Putamen (tissue), 1 donor: ENCODE measurements around the gene SMIM41.
"Not testable (repeated sequence)": the region's sequence is repeated elsewhere in the genome, so short reads cannot be mapped to it uniquely, and the experiment has no call there.

ENCODE experiments used
- DNase-seq: peaks from one replicate; pipeline ENCODE4 v3.0.0-alpha.2; 2016; ENCODE audit warnings: low spot score

SMIM41 gene

GRCh38 chr12:52085682-52086180 lies 6.2 kb downstream of the SMIM41 start:
- DNase-seq = no peak

GRCh38 chr12:52086366-52086765 lies 6.9 kb downstream of the SMIM41 start:
- no peak for DNase-seq

- DNase-seq = no peak
Measured at GRCh38 chr12:52086944-52087835, 7.7 kb downstream of the SMIM41 start.

DNA sequence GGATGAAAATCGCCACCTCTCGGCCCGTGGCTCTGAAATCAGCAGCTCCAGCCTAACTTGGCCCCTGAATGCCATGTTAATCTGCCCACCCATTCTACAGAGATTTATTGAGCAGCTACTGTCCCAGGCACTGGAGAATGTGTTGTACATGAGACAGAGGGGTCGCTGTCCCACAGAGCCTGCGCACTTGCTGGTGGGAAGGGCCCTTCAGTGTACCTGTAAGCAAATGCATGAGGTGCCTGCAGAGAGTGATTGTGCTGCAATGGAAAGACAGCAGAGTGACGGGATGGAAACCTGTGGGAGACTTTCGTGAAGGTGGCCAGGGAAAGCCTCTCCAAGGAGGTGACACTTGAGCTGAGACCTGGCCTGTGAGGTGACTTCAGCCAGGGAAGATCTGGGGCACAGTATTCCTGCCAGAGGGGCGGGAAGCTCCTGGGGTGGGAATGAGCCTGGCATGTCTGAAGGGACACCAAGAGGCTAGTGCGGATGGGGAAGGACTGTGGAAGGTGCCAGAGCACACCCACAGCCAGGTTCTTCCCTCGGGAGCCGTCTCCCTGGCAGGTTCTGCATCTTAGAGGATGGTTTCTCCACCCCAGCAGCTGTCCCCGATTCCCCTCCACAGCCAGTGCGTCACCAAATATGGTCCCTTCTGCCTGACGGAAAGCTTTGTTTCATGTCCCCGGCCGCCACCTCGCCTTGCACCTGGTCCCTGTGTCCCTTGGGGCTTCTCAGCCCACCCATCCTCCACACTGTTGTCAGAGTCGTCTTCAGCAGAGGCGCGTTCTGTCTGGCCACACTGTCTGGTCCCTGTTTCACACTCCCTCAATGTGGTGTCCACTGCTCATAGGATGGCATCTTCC lies 8.7 kb downstream of the SMIM41 start:
- no peak for DNase-seq

- DNase-seq = no peak
Measured at GRCh38 chr12:52089491-52089890, 10.0 kb downstream of the SMIM41 start.

GRCh38 chr12:52090291-52090690 lies 10.8 kb downstream of the SMIM41 start:
- DNase-seq = no peak

DNA sequence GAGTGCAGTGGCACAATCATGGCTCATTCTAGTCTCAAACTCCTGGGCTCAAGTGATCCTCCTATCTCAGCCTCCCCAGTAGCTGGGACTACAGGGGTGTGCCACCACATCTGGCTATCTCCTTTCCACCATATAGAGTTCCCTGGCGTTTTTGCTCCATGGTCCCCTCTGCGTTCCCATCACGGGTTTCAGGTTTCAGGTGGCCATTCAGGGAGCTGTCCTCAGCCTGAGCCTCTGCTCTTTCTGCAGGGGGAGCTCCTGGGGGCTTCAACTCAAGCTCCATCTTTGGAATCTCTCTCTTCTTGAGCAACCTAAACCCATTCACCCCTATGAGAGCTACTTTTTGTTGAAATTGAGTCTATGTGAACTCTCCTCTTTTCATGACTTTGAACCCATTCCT lies 11.6 kb downstream of the SMIM41 start:
- DNase-seq = no peak

DNA sequence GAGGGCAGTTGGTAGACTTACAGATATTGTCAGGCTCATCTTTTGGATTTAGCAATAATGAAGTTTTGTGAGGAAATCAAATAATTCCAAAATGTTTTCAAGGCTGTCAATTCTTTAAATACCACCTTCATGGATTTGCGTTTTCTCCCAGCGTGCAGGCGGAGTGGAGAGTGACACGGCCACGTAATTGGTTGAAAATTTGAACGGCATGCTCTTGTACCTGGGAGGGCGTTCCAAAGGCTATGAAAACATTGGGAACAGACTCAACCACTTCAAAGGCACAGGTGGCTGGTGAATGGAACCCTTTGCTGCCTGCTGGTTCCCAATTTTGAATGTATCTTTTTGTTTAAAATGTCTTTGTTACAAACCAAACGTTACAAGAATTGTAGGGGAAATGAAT lies 12.4 kb downstream of the SMIM41 start:
- no peak for DNase-seq

DNA sequence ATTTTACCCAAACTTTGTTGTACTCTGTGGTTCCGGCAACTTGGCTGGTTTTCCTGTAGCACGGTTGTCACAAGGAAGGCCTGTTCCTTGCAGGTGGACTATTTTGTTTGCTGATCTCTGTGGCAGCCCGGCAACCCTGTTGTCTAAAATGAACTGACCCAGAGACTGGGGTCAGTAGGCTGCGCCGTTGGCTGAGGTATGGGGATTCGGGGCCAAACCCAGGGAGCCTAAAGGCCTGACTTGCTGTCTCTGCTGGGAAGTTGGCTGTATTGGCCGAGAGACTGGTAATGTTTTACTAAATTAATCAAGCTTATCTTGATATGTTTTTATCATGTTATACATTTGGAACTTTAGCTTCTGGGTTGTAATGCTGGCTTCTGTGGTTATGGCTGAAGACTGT lies 13.8 kb downstream of the SMIM41 start:
- no peak for DNase-seq

GRCh38 chr12:52096332-52097044 lies 17.0 kb downstream of the SMIM41 start:
- DNase-seq = no peak

GRCh38 chr12:52097045-52097666 lies 17.7 kb downstream of the SMIM41 start:
- DNase-seq = no peak

GRCh38 chr12:52104431-52105089 lies 25.1 kb downstream of the SMIM41 start:
- not testable (repeated sequence) for DNase-seq

DNA sequence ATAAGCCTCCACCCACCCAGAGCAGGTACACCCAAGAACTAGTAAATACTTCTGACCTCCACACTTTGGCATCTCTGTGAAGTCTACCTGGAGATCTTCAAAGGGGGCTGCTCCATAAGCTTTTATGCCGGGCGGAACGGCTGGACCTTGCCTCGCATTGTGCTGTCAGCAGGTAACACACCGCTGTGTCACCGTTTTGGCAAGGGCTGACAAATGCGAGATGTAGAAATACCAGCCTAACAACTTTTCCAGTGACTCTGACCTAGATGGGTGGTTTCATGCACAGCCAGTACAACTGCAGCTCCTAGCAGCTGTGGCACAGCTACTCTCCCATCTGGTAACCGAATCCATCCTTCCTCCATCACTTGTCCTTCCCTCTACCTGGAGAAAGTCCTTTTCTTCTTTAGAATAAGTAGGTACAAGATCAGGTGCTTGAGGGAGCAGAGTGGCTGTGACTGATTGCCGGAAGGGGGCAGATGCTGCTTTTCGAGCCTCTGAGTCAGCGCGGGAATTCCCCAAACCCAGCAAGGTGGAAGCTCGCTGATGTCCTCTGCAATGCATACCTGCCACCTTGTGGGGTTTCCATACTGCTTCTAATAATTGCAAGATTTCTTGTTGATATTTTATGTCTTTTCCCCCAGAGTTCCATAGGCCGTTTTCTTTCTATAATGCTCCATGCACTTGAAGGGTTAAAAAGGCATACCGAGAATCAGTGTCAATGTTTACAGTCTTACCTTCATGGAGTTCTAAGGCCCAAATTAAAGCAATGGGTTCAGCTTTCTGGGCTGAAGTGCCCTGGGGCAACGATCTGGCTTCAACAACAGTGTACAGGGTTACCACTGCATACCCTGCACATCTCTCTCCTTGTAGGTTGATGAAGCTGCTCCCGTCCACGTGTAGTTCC lies 37.0 kb downstream of the SMIM41 start:
- DNase-seq = not testable (repeated sequence)

DNA sequence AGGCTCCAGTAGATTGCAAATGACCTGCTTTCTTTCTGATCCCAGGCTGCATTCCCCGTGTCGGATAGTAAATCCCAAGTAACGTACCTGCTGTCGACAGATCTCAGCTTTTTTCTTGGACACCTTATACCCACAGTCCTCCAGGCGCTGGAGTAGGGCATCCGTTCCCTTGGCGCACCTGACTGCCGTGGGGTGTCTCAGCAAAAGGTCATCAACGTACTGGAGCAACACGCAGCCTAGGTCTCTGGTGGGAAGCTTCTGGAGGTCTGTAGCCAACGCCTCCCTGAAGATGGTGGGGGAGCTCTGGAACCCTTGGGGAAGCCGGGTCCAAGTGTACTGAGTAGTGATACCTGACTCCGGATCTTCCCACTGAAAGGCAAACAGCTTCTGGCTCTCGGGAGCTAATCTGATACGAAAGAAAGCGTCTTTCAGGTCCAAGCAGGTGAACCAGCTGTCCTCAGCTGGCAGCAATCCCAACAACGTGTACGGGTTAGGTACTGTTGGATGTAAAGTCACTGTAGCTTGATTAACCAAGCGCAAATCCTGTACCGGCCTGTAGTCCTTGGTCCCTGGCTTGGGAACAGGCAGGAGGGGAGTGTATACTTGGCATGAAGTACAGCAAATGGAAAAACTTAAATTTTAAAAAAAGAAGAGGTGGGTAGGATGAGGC lies 38.4 kb downstream of the SMIM41 start:
- DNase-seq = not testable (repeated sequence)

GRCh38 chr12:52119398-52120254 lies 40.1 kb downstream of the SMIM41 start:
- no peak for DNase-seq

DNA sequence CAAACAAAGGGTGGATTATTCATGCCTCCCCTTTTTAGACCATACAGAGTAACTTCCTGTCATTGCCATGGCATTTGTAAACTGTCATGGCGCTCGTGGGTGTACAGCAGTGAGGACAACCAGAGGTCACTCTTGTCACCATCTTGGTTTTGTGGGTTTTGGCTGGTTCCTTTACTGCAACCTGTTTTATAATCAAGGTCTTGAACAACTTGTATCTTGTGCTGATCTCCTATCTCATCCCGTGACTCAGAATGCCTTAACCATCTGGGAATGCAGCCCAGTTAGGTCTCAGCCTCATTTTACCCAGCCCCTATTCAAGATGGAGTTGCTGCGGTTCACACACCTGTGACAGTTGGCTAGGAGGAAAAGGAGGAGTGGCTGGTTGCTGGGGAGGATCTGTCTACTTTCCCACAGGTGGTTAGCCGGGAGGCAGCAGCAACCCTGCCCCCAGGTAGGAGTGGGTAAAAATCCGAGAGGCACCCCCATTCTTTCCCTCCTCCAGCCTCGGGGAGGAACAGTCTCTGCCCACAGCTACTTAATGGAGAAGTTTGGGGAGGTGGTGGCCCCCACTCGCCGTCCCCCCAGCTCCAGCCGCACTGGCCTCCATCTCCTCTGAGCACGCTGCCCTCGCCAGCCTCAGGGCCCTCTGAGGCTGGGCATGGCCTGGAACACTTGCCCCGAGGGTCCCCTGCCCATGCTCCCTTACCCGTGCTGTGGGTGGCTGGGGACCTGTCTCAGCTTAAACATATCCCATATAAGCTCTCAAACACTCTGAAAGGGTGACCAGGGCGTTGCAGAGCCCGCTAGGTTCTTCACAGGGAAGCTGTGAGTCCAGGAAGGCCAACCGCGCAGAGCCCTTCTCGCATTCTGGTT lies 41.7 kb downstream of the SMIM41 start:
- no peak for DNase-seq

DNA sequence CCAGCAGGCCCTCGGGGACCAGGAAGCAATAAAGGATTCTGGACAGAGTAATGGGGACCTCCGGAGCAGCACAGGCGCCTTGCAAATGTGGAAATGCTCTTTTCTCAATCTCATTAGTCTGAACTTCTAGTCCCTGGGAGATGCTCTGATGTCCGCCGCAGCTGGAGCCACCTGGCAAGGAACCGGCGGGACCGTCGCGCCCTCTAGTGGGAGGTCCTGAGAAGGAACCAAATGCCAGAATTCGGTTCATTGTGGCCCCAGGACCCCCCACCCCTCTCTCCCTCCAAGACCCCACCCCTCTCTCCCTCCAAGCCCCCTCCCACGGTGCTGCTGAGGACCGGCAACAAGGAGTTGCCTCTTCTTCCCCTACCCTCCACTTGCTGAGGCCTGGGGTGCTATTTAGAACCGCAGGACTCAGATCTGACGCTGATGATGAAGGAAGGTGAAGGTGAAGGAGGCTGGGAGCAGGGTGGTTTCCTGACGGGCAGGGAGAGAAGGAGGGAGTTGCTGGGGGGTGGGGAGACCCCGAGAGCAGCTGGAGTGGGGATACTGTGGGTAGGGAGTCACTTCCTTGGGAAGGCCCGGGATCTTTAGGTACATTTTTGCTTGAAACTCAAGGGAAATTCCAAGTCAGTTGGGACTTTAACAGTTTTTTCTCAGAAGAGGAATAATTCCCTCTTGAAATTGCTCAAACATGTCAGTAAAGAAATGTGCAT lies 42.5 kb downstream of the SMIM41 start:
- DNase-seq = peak; percentile 12
